Kidney tubule cell (primary cell): ENCODE measurements around the gene CDK5R1.
A peak's percentile ranks its signal among the peaks of the same experiment; 100 is the strongest.
"Not testable (repeated sequence)": the region's sequence is repeated elsewhere in the genome, so short reads cannot be mapped to it uniquely, and the experiment has no call there.

Experiments
- DNase-seq: peaks from one replicate; pipeline ENCODE4 v3.0.0-alpha.2; 2018; ENCODE audit warnings: low spot score

The CDK5R1 gene

DNA sequence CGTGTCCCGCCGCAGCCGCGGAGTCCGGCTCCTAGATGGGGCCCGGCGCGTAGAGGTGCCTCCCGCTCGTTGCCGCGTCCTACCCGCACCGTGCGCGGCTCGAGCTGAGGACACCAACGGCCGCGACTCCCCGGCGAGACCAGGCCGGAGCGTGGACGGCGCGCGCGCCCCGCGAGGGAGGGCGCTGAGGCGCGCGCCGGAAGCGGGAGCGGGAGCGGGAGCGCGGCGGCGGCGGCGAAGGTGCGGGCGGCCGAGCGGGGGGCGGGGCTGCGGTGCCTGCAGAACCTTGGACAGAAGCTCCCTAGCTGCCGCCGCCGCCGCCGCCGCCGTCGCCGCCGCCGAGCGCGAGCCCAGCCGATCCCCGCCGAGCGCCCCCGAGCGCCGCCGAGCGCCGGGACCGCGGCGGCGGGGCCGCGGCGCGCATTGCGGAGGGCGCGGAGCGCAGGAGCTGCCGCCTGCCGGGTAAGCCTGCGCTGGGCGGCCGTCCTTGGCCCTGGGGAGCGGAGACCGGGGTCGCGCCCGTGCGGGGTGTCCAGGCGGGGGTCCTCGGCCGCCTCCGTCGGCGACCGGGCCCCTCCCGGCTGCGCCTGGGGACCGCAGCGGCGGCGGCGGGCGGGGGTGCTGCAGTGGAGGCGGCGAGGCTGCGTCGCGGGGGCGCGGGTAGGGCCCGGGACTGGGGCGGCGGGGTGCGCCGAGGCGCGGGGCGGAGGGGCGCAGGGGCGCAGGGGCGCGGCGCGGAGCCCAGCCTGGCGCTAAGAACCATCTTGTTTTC lies at the start of gene CDK5R1:
CDK5R1 (plus strand) TSS at position 293 of the 772 bp plus-strand sequence. CDS start 628 bp downstream, outside the sequence.
- peak; percentile 82 for DNase-seq

GRCh38 chr17:32440722-32441121 lies 46.1 kb upstream of the CDK5R1 start:
- no peak for DNase-seq

- no peak for DNase-seq
These were observed 44.9 kb upstream of the CDK5R1 start for GRCh38 chr17:32441886-32442285.

DNA sequence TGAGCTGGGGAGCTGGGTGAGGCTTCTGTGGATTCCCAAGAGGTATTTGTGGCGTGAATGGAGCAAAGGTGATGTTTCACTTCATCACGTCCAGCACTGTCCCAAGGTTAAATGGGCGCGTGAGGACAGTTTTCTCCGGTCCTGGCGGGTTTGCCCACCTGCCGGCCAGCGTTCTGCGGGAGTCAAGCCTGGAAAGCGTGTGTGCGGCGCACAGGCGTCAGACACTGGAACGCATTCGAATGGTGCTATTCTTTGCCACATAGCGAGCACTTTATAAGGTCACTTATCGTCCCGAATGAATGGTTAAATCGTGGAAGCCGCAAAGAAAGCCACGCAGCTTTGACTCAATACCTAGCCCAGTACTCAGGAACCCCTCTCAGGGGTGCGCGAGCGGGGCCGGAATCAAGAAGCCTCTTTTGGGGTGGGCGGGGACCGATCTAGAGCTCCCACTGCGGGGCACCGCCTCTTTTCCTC lies 42.9 kb upstream of the CDK5R1 start:
- DNase-seq, result no peak

DNA sequence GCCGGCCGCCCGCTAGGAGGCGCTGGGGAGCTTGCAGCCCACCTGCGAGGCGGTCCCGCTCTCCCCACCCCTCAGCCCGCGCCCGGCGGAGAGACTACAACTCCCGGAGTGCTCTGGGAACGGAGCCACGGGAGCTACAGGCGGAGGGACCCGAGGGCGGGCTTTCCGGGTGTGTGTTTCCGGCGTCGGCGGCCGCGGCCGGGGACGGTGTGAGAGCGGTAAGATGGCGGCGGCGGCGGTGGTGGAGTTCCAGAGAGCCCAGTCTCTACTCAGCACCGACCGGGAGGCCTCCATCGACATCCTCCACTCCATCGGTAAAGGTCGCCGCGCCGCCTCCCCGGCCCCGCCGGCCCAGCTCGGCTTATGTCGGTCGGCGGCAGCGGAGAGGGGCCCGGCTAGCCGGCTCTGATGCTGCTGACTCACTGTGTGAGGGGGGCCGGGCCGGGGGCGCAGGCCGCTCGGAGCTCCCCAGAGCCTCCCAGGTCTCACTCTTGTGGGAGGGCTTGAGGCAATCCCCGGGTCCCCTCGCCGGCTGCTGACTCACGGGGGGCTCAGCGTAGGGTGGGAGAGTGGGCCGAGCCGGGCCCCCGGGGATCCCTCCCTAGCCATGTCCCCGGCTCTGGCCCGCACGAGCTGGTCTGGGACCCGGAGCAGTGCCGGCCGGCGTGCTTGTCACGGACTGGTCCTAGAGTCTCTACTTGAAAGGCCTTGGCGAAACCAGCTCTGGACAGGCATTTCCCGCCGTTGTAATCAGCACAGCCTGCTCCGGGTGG lies 42.3 kb upstream of the CDK5R1 start, which contains the start of gene PSMD11:
PSMD11 (plus strand) TSS at position 210 of the 773 bp plus-strand sequence; CDS start at position 224, 14 bp downstream.
- DNase-seq, result peak; percentile 97

DNA sequence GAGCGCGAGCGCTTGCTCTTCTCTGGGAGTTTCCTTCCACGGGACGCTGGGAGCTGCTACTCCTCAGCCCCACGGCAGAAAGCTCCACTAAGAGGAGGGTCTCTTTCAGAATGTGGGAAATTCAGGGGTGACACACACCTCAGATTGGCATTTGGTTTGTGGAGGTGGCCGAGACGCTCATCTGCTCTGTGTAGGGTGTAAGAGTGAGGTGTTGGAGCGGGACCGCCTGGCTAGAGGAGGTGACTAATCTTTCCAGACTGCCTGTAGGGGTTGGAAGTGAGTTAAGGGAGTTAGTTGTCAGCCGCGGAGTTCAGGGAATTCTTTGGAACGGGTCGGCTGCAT lies 41.7 kb upstream of the CDK5R1 start:
- peak; percentile 81 for DNase-seq

GRCh38 chr17:32445497-32445896 lies 41.3 kb upstream of the CDK5R1 start:
- no peak for DNase-seq

DNA sequence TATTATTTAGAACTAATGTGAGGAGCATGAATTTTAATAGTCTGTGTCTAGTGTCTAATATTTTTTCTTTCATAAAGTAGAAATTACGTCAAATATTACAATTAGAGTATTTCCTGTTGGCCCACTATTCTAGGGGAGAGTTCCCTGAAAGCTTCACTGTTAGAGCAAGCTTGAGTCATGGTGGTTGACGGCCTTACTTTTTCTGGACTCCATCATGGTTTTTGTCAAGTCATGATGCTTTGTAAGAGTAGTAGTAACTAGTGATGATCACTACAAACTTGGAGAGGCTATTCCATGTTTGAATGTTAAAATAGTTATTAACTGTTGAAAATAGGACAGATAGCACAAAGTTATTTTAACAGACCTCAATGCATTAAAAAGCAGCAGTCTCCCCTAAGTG lies 40.8 kb upstream of the CDK5R1 start:
- DNase-seq, result no peak

DNA sequence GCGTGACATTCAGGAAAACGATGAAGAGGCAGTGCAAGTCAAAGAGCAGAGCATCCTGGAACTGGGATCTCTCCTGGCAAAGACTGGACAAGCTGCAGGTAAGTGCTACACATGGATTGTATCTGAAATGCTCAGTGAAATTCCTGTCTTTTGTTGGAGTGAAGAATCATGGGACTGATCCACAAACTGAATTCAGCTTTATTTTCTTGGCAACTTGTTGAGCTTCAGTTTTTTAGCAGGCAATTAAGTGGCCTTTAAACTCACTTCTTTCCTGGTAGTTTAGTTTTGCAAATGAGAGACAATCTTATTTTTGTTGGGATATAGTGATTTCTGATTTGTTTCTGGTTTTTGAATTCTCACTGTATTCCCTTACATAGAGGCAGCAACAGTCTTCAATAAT lies 39.8 kb upstream of the CDK5R1 start:
- no peak for DNase-seq

- no peak for DNase-seq
These were observed 36.8 kb upstream of the CDK5R1 start for GRCh38 chr17:32449963-32450362.

GRCh38 chr17:32450379-32450778 lies 36.4 kb upstream of the CDK5R1 start:
- DNase-seq, result not testable (repeated sequence)

DNA sequence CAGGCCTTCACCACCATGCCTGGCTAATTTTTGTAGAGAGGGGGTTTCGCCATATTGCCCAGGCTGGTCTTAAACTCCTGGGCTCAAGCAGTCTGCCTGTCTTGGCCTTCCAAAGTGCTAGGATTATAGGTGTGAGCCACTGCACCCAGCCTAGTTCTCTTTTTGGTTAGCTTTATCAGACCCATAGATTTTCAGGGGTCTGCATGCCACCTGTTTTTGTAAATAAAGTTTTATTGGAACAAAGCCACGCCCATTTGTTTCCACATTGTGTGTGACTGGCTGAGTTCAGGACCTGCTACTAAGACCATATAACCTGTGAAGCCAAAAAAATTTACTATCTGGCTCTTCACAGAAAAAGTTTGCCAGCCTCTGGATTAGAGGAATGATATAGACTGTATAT lies 34.9 kb upstream of the CDK5R1 start:
- no peak for DNase-seq

GRCh38 chr17:32452281-32452680 lies 34.5 kb upstream of the CDK5R1 start:
- DNase-seq, result no peak

GRCh38 chr17:32453370-32453769 lies 33.4 kb upstream of the CDK5R1 start:
- no peak for DNase-seq

- peak; percentile 60 for DNase-seq
These were observed 28.4 kb upstream of the CDK5R1 start for GRCh38 chr17:32458371-32458770.

DNA sequence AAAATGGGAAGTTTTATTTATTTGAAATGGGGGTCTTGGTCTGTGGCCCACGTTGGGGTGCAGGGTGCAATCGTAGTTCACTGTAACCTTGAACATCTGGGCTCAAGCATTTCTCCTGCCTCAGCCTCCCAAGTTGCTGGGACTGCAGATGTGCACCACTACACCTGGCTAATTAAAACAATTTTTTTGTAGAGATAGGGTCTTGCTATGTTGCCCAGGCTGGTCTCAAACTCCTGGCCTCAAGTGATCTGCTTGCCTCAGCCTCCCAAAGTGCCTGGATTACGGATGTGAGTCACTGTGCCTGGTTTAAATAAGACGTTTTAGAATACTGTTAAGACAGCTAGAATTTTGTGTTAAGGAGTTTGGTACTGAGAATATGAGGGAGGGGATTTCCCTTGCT lies 26.7 kb upstream of the CDK5R1 start:
- no peak for DNase-seq

DNA sequence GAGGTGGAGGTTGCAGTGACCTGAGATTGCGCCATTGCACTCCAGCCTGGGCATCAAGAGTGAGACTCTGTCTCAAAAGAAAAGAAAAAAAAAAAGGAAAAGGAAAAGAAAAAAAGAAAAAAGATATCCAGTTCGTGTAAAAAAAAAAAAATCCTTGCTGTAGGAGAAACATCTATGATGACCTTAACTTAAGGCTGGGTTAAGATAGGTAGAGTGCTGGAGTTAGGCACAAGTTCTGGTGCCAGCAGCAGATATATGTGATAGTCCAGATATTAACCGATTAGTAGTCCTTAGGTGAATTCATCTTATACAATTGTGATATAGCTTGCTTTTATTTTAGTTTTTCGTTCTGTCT lies 25.3 kb upstream of the CDK5R1 start:
- DNase-seq, result no peak

DNA sequence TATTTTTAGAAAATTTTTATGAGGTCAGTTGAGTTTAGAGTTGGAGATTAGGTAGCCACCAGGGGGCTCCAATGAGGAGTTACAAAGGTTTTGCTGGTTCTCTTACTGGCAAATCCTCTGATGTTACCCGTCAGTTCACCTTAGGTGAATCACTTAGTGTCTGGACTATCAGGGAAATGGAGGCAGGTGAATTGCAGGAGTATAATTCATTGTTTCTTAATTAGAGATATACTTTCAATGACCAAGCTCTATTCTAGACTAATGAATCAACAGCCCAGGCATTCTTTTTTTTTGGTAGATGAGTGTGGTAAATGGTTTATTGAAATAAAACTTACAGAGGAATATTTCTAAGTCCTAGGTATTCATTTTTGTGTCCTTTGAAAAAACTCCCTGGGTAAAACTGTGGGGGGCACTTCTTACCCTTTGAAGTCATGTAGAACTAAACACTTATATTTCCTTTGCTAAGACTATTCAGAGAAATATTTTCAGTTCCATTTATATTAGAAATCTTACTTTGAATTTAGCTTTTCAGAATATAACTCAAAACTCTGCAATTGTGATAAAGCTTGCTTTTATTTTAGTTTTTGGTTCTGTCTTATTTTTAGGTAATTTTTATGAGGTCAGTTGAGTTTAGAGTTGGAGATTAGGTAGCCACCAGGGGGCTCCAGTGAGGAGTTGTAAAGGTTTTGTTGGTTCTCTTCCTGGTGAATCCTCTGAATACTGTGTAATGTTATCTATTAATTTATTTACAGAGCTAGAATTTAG lies 24.8 kb upstream of the CDK5R1 start:
- peak; percentile 64 for DNase-seq

GRCh38 chr17:32463304-32463703 lies 23.5 kb upstream of the CDK5R1 start:
- DNase-seq, result peak; percentile 42

GRCh38 chr17:32464374-32464773 lies 22.4 kb upstream of the CDK5R1 start:
- DNase-seq, result peak; percentile 46

- no peak for DNase-seq
These were observed 18.8 kb upstream of the CDK5R1 start for GRCh38 chr17:32467949-32468348.

DNA sequence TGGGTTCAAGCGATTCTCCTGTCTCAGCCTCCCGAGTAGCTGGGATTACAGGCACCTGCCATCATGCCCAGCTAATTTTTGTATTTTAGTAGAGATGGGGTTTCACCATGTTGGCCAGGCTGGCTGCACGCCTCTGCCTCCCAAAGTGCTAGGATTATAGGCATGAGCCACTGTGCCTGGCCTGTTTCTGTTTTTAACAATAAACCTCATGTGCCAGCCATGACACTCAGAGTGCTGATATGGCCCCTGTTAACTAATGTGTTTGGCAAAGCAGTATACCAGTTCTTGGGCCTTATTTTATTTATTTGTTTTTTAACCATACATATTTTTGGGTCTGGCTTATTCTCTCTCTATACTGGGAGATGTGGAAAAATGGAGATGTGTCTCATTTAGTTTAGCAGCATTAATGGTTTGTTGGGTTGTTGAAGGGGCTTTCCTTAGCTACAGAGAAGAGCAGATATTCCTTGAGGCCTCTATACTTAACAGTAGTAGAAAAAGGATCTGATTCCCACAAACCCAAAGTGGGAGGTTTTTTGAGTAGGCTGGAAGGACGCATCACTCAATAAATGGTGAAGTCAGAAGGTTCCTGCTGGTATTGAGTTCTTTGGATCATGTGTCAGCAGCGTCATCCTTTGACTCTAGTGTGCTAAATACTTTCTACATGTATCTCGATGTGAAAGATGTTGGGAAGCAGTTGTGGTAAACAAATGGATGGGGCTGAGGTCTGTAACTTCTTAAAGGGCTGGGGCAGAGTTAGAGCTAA lies 16.2 kb upstream of the CDK5R1 start:
- DNase-seq, result no peak
